ACHN (cell line): Measurements from ENCODE around the gene MOCS1.

Experiments used
- DNase-seq: peaks from one replicate; pipeline ENCODE4 v3.0.0-alpha.2; 2015
- in situ Hi-C: cut with HindIII; loops from 2 replicates; pipeline ENCODE4 v1.10.0; 2017; ENCODE audit warnings: low sequenced_read_pairs, low pct_ligation_motif_present, low pct_unique_long_range_greater_than_20kb

Gene MOCS1

GRCh38 chr6:39929039-39929732 lies 5.1 kb downstream of the MOCS1 start:
- DNase-seq, result no peak
- in situ Hi-C loops, result no loop called here

- in situ Hi-C loops, result no loop called here
- DNase-seq, result peak; percentile 56
Measured at GRCh38 chr6:39927159-39927558, 7.1 kb downstream of the MOCS1 start.

- no peak for DNase-seq
- in situ Hi-C loops, result no loop called here
Measured at GRCh38 chr6:39926668-39927067, 7.6 kb downstream of the MOCS1 start.

GRCh38 chr6:39925931-39926290 lies 8.4 kb downstream of the MOCS1 start:
- in situ Hi-C loops, result no loop called here
- DNase-seq, result no peak

GRCh38 chr6:39925191-39925930 lies 8.9 kb downstream of the MOCS1 start:
- no peak for DNase-seq
- in situ Hi-C loops, result no loop called here

- no peak for DNase-seq
- in situ Hi-C loops, result no loop called here
Measured at GRCh38 chr6:39924283-39924682, 10.0 kb downstream of the MOCS1 start.

DNA sequence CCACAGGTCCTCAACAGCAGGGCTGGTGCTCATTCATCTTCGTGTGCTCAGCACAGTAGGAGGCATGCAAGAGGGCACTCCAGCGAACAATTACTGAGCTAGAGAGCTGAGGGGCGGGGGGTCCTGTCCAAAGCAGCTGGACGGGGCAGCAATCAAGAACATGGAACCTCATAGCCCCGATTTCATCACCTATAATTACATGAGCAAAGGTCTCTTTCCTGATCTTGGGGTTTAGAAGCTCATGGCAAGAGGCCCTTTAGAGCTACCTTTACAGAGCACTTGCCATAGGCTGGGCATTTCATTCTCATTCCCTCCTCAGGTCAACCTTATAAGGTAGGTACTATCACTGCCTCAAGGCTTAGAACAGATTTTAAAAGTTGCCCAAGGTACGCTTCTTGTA lies 10.4 kb downstream of the MOCS1 start:
- no peak for DNase-seq
- in situ Hi-C loops, result no loop called here

- no peak for DNase-seq
- in situ Hi-C loops, result no loop called here
Measured at GRCh38 chr6:39923394-39923793, 10.9 kb downstream of the MOCS1 start.

- DNase-seq, result no peak
Measured at GRCh38 chr6:39922821-39923220, 11.4 kb downstream of the MOCS1 start.

DNA sequence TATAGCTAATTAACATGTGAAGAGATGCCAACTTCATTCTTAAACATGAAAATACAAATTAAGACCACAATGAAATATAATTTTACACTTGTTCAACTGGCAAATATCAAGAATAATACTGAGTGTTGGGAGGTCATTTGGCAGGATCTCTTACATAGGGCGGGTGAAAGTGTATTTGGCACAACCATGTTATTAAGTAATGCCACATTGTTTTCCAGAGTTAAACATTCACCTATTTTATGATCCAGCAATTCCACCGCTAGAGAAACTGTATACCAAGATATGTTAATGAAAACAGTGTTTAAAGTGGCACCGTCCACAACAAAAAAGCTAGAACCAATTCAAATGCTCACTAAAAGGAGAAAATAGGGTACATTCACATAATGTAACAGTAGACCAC lies 14.1 kb downstream of the MOCS1 start:
- in situ Hi-C loops, result no loop called here

More at GRCh38 chr6:39922821-39923220, 11.4 kb downstream of the MOCS1 start:
- in situ Hi-C loops, result no loop called here

GRCh38 chr6:39918831-39919230 lies 15.4 kb downstream of the MOCS1 start:
- in situ Hi-C loops, result no loop called here
- DNase-seq, result no peak

More for the DNA sequence above, 14.1 kb downstream of the MOCS1 start:
- no peak for DNase-seq

DNA sequence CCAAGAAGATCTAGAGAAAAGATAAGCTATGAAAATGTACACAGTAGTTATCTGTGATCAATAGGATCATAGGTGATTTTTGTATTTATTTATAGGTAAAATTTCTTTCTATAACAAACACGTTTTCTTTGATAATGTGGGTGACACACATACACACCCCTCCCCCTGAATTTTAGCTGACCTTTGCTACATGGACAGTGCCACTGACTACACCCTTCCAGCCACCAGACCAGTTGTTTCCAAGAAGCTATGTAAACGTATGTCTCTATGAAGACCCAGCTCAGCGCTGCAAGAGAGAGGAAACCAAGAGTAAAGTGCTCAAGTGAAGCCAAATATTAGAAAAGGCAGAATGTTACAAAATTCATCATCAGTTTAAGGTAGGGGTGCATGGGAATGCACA lies 16.3 kb downstream of the MOCS1 start:
- in situ Hi-C loops, result no loop called here

GRCh38 chr6:39917329-39917728 lies 16.9 kb downstream of the MOCS1 start:
- in situ Hi-C loops, result no loop called here
- no peak for DNase-seq

More for the DNA sequence above, 16.3 kb downstream of the MOCS1 start:
- DNase-seq, result no peak

- no peak for DNase-seq
- in situ Hi-C loops, result no loop called here
Measured at GRCh38 chr6:39915866-39916265, 18.4 kb downstream of the MOCS1 start.

DNA sequence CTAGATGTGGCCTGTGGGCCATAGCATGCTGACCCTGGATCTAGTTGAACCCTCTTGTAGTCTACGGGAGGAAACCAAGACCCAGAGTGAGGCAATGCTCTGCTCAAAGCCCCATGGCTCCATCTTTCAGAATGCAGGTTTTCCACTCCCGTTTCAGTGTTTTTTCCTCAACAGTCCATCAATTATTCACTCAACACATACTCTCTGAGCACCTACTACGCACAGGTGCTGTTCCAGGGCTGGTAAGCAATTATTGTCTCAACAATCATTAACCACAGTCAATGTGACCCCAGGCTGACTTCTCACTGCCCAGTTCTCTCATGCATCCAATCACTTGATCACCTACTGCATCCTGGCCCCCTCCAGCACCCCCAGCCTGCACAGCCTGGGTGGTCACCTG lies 20.0 kb downstream of the MOCS1 start:
- in situ Hi-C loops, result no loop called here
- DNase-seq, result no peak

- DNase-seq, result no peak
- in situ Hi-C loops, result no loop called here
Measured at GRCh38 chr6:39913391-39913916, 20.8 kb downstream of the MOCS1 start.

DNA sequence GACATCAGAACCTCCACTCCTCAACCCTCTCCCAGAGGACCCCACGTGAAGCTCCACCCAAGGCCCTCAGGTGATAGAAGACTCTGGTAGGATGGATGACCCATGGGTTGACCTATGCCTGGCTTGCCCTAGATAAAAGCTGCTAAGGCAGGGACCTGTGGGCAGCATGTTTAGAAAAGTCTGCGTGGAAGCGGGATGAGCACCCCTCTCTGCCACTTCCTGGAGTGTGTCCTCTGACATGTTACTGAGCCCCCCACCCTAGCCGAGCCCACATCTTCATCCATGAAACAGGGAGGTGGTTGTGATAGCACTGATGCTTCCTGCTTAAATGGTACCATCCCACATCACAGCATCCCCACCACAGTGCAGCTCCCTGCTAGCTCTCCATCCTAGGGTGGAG lies 21.8 kb downstream of the MOCS1 start:
- DNase-seq, result no peak
- in situ Hi-C loops, result no loop called here

- DNase-seq, result no peak
- in situ Hi-C loops, result no loop called here
Measured at GRCh38 chr6:39911513-39912125, 22.6 kb downstream of the MOCS1 start.

- DNase-seq, result no peak
- in situ Hi-C loops, result no loop called here
Measured at GRCh38 chr6:39910744-39911143, 23.5 kb downstream of the MOCS1 start.

- DNase-seq, result no peak
- in situ Hi-C loops, result no loop called here
Measured at GRCh38 chr6:39910164-39910563, 24.1 kb downstream of the MOCS1 start.
